NCI-H82 (cell line): Measurements from ENCODE around the gene TREM2.
A peak's percentile ranks its signal among the peaks of the same experiment; 100 is the strongest.

Experiments used
- DNase-seq: peaks from one replicate; lab custom pipeline; 2025; lab: John Stamatoyannopoulos, UW

The TREM2 gene

DNA sequence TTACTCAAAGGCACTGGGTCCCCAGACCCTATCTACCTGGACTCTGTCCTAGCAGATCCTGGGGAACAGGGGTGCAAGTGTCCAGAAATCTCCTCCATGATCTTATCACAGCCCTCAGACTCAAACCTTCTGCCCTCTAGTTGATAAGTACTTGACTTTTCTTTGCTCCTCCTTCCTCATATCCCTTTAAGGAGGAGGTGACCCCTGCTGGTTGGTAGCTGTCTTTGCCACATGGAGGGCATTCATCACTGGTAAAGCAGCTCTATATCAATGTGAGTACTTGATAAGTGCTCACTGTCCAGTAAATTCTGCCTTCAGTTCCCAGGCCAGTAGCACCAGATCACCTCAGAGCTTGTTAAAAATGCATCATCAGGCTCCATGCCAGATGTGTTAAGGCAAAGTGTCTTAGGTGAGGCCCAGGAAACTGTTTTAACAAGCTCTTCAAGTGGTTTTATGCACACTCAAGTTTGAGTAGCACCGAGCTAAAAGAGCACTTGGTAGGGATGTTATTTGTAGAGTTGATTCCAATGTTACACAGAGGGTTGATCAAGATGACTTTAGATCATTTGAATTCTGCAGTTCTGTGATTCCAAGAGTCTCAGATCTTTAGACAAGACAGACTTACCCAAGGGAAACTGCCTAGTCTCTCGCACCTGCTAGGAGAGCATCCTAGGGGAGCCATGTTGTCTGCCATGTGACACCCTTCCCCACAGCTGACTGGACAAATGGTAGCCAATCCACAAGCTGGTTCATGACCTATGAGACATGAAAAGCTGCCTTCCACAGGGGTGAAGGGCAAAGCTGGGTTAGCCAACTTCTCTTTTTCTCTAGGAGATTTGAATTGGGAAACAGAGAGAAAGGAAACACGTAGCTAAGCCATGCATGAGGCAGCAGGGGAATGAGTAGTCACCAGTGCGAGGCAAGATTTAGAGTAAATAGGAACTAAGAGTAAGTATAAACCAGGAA is 19.4 kb upstream of the TREM2 start:
- DNase-seq = peak; percentile 90

DNA sequence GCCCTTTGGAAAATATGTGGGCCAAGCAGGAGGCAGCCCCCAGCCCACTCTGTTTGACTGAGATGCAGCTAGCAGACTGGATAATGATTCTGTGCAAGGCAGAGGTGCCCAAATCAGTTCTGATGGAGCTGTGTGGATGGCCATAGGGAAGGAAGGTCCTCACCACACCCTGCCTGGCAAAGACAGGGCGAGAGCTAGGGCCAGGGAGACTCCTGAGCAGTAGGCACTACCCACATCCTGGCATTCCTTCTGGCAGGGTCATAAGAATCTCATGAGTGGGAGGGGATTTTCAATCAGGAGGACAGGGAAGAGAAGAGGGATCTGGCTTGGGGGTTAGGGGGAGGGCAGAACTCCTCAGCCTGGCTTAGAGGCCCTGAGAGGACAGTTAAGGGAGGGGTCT is 18.6 kb upstream of the TREM2 start:
- peak; percentile 63 for DNase-seq

DNA sequence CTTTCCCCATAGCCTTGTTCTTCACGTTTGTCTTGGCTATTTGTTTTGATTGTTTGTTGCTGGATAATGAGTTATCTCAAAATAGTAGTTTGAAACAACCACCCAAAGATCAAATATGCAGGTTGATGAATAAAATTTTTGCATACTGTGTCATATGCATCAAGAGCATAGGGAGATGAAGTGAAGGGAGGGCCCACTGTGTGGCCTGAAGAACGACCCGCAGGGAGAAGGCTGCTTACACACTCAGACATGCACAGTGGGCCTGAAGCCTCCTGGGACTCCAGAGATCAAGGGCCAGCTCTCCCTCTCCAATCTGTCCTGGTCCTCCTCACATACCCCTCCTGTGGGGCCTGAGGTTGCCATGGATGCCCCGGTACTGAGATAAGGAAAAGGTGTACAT is 16.2 kb upstream of the TREM2 start:
- DNase-seq = no peak

DNA sequence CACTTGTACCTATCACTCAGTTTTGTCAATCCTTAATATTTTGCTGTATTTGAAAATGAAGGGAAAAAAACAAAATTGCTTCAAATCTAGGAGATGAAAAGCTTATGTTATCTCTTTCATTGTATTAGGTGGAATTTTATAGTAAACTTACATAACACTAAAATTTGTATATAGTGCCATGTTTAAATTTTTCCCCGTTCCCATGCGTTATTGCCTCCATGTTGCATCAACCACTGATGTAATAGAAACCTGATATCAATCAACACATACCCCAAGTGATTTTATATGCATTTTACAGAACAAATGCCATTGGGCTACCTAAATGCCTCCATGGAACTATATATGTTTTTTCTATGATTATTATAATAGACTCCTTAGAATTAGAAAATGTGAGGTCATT is 14.8 kb upstream of the TREM2 start:
- DNase-seq = no peak

DNA sequence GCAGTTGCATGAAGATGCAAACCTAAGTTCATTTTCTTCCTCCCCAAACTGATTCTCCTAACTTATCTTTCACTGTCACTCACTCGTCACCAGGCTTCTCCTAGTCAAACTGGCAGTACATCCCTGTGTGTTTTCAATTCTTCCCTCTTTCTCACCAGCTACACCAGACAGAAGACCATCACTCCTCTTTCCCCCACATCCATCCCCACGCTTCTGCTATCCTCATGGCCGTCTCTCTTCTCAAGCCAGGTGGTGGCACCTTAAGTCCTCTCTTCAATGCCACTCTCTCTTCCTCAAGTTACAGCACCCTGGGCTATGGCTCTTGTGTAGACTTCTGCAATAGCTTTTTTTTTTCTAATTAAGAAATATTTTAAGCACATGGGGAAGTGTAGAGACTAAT is 14.4 kb upstream of the TREM2 start:
- no peak for DNase-seq

DNA sequence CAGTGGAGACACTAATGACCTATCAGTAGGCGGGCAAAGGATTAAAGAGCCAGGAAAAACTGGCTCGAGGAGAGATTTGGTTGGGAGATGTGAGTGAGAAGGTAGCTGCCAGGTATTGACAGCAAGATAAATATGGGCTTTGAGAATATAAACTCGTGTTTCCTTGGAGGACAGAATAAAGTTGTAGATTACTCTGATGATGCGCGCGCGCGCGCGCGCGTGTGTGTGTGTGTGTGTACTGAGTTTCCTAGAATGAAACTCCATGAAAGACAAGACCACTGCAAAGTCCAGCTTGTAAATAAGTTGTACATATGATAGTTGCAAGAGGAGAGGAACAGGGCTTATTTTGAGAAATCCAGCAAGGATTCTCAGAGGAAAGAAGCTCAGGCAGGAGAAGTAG is 13.3 kb upstream of the TREM2 start:
- DNase-seq = no peak

DNA sequence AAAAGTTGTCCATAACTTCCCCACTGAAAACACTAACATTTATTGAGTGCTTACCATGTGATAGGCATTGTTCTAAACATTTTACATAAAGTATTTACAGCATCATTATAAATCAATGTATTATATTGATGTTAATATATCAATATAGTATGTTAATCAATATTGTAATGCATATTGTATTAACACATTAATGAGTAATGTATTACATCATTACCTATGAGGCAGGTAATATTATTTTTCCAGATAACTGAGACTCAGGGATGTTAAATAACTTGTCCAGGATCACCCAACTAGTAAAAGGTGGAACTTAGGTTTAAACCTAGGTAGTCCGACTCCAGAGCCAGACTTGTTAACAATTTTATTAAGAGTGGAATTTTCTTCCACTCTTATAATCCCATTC is 12.2 kb upstream of the TREM2 start:
- no peak for DNase-seq

DNA sequence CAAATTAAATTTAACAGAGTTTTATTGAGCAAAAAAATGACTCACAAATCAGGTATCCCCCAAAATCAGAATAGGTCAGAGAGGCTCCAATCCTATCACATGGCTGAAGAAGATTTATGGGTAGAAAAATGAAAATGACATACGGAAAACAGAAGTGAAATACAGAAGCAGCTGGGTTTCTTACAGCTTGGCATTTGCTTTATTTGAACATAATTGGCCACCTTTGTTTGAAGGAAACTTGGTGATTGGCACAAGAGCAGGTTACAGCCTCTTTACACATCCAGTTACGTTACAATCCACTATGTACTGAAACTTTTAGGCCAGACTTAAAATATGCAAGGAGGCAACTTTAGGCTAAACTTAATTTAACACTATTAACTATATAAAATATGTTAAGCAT is 11.7 kb upstream of the TREM2 start:
- no peak for DNase-seq

DNA sequence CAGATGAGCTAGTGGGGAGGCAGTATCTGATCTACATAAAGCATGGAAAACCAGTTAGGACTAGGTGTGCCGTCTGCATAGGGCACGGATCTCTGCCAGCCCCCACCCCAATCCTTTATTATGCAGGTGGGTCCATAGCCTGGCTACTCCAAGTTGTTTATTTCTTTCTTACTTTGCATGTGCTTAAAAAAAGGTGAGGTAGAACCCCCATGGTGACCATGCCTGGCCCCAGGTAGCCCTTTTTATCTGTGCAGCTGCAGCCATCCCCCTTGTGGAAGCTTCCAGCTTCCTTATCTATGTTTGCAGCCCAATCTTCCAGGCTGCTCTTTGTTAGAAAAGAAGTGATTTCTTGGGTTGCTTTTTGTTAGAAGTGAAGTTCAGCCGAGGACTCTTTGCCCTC is 9.0 kb upstream of the TREM2 start:
- DNase-seq = no peak

DNA sequence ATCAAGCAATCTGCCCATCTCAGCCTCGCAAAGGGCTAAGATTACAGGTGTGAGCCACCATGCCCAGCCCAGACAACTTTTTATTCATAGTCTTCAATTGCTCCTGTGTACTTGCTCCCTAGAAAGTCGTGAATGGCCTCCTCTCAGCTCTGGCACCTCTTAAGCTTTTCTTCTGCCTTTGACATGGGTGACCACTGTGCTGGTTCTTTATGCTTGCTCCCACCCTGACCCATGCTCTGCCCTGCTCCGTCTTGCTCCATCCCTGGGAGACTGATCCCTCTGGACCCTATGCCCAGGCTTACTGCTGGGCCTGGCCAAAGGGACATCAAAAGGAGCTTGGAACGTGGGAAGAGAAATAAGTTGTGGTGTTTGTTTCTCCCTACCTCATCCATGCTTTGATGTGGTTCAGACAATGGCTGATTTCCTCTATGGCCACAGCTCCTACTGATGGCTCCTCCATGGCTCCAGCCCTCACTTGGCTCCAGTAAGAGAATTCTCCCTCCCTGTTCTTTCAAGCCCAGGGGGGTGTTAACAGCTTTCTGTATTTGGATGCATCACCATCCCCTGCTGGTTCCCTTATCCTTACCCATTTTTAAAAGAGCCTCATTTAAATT is 7.7 kb upstream of the TREM2 start:
- DNase-seq = no peak

DNA sequence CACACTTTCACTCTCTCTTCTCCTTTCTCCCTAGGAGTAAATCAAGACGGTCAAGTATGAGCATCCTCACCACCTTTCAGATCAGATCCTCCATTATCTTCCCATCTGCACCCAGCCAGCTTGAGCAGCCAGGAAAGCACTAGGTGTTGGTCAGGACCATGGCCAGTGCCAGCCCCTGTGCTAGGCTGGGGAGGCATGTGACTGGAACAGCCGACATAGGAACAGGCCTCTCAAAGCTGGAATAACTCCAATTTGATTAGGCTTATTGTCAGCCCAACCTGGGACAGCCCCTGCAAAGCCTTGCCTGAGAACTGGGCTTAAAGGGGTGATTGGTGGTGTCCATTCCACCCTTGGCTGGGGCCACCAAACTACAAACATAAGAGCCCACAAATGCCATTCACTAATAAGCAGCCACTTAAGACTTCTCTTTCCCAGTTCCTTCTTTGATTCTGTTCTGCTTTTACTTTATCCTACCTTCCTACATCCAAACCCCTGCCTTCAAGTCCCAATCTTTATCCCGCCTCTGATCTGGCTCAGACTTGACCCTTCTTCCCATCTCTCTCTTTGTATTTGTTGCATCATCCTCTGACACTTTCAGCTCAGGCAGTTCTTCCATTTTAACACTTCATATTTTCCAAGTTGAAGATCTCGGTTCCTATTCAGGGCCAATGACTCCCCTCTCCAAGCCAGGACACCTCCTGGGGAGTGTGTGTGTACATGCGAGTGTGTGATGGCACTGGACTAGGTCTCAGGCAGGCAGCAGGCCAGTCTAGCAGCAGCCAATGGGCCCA is 4.5 kb upstream of the TREM2 start:
- DNase-seq = no peak

DNA sequence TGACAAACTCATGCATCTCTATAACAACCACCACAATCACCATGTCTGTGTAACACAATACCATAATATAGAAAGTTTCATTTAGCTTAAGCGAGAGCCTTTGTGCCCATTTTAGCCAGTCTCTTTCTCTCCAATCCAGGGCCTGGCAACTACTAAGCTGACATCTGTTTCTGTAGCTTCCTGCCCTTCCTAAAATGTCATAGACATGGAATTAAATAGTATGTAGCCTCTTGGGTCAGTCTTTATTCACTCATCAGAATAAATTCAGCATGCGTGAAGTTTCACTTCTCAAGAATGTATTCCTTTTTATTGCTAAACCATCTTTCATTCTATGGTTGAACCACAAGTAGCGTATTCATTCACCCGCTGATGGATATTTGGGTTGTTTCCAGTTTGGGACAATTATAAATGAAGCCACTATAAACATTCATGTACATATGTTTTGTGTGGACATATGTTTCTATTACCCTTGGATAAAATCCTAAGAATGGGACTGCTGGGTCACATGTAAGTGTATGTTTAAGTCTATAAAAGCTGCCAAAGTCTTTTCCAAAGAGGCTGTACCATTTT is 1.7 kb upstream of the TREM2 start:
- no peak for DNase-seq

DNA sequence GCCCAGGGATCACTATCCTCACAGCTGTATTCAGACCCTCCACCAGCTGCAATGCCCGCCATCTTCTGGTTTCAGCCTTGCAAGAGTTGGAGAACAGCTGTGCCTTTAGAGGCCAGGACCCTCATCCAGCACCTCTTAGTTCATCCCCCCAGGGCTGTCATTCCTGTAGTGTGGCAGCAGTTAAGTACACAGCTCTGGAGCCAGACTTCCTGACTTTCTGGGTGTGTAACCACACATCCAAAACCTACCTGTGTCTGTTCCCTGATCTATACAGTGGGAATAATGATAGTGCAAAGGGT is 452 bp upstream of the TREM2 start:
- DNase-seq = no peak

DNA sequence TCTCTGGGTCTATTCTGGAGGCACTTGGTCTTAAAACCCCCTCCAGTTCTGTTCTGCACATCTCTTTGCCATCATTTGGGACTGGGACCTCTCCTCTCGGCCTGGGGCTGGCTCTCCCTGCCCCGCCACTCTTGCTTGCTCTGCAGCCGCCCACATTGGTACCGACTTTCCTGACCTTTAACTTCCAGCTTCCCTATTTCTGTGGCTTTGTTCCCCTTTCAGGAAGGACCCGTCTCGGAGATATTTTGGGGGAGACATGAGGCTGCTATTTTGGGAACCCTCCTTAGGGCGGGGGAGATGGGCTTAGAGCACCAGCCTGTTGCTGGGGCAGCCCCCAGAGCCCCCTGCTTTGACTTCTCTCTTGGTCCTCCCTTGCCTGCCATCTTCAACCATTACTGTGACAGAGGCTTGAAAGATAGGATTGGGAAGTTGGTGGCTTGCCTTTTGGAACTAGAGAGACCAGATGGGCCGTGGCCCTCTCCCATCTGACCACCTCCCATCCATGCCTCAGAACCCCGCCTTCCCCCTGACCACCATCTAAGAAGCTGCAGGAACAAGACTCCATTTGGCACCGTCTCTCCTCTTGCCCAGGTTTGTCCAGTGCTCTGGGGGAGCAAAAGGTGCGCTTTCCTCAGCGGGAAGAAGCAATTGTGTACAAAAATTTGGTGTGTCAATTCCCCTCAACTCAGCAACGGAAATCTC is 914 bp downstream of the TREM2 start:
- DNase-seq = no peak

DNA sequence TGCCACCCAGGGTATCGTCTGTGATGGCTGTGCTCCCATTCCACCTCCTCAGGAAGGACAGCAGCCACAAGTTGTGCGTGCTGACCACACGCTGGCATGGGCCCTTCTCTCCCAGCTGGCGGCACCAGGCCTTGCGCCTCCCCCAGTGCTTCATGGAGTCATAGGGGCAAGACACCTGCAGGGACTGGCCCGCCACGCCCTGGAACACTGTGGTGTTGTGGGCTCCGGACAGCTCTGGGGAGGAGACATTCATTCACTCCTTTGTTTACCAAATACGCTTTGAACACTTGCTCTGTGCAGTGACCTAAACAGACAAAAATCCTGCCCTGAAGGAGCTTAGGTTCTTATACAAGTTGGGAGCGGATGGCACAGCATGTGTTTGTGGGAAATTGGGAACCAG is 1.5 kb downstream of the TREM2 start:
- DNase-seq = no peak

DNA sequence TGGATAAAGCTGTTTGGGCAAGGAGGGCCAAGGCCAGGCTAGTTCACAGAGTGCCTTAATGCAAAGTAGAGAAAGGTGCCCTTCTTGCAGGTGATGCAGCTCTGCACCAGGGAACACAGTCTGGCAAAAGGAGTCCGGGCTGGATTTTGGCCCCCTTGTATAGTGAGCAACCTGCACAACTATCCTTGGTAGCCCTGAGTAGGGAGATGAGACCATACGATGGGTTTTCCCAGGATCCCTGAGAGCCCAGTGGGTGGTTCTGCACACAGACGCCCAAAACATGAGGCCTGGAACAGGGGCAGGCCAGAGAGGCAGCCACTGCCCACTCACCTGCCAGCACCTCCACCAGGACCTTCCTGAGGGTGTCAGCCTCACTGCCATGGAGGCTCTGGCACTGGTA is 2.0 kb downstream of the TREM2 start:
- DNase-seq = no peak

DNA sequence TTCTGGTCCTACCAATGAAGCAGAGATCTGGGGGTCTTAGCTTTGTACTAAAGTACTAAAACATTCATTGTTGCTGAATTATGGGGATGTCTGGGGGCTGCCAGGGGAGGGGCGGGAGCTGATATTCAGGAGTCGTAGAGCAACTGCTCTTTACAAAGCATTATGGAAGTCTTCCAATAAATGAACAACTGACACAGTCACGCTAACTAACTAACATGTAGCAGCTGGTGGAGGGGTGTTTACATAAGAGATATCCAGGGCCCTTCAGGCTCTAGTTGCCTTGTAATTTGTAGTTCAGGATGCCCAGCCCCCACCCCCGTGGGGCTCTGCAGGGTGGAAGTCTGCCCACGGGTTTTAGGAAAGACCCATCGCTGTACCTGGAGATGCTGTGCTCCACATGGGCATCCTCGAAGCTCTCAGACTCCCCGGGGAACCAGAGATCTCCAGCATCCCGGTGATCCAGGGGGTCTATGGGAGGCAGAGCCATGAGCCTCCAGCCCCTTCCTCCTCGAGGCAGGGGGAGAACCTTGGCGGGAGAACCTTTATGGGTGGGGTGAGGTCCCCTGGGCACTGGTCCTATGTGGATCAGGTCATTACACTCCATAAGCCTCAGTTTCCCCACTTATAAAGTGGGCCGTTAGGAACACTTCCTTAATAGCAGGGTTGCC is 3.4 kb downstream of the TREM2 start:
- no peak for DNase-seq

DNA sequence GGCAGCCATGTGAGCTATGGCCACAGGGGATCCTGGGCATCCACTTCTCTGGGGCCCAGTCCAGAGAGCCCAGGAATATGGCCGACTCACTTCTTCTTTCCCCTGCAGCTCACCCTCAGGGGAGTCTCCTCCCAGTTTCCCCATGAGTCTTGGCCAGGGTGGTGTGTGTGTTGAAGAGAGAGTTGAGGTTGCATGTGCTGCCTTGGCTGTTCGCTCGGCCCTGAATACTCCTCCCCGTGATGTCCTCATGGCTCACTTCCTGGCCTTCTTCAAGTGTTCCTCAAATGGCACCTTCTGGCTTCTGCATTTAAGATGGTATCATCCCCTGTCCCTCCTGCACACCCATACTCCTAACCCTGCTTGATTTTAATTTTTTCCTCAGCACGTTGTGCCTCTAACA is 5.6 kb downstream of the TREM2 start:
- no peak for DNase-seq

DNA sequence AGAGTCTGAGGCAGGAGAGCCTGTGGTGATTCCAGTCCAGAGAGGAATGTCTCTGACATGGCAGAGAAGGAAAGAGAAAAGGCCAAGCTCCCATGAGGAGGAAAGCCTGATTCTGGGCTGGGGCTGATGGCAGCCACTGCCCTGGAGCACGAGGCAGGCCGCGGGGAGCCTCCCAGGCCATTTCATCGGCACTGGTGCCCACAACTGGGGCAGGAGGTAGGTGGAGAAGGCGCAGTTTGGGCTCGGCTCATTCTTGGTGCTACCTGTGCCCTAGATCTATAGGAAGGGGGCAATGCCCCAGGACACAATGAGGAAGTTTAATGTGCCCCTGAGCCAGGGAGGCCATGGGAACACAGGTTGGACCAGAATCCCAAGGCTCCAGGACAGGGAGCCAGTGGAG is 6.1 kb downstream of the TREM2 start:
- DNase-seq = no peak

DNA sequence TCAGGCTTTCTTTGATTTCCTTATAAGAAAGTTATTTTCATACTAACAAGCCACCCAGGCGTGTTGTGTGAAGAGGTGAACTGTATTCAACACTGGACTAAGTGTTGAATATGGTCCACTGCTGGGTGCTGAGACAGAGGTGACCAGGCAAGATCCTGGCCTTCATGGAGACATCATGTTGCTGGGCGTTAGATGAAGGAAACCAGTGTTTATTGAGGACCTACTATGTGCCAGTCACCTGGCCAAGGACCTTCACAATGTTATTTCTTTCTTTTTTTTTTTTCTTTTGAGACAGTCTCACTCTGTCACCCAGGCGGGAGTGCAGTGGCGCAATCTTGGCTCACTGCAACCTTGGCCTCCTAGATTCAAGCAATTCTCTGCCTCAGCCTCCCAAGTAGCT is 6.9 kb downstream of the TREM2 start:
- no peak for DNase-seq

DNA sequence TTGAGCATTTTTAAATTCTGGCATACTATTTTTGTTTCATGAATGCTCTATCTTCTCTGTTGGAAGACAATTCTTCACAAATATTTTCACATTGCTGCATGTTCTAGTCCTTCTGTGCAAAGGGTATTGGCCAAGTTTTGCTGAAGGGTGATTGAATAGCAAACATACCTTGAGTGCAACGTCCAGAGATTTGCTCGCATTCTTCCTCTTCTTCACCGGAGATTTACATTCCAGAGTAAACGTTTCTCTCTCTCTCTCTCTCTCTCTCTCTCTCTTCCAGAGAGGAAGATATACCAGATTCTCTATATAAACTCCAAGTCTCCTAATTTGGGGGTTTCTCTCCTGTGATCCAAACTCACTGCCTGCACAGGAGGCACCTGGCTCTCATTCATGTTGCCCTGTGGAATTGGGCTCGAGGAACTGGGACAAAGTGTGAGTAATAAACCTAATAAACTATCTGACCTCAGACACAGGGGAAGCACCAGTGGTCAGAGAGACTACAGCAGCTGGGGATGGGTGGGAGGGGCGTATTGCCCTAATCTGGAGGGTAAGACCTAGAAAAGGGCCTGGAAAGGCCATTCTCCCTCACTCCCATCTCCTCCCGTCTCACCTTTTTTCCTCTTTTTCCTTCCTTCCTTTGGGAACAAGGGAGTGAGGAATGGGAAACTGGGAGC is 7.6 kb downstream of the TREM2 start:
- DNase-seq = no peak
